Right lung (tissue), 5 donors: ENCODE results near the gene RNF114. TPM values are rescaled to one million over a fixed set of nuclear protein-coding genes. Genes with fewer than 3 reads are reported as not detected.
A peak's percentile ranks its signal among the peaks of the same experiment; 100 is the strongest.
"Not testable (repeated sequence)": the region's sequence is repeated elsewhere in the genome, so short reads cannot be mapped to it uniquely, and the experiment has no call there.

Experiments used
- DNase-seq, 2 donors: peaks; one replicate each; pipeline ENCODE4 v3.0.0-alpha.2; 2013
- polyA plus RNA-seq, 5 donors: library from polyadenylated mRNA; unstranded; fragments of 120-200 nt; gene quantifications; one replicate each; pipeline versions ENCODE4 v1.2.1 to v1.2.3, GENCODE V29; 2013; ENCODE audit warnings: inconsistent platforms in 1 of 5, low replicate concordance in 1 of 5; ENCODE audit not compliant: insufficient read length in 5 of 5, insufficient read depth in 1 of 5

Gene RNF114
- polyA plus RNA-seq, 5 donors: 57.2 to 71.9 (median 65.0) TPM

GRCh38 chr20:49983848-49984408, 47.7 kb downstream of the RNF114 start:
- DNase-seq: no peak

- DNase-seq: no peak
These were observed 48.4 kb downstream of the RNF114 start for GRCh38 chr20:49984426-49985153.

- no peak for DNase-seq
These were observed 49.0 kb downstream of the RNF114 start for GRCh38 chr20:49985157-49985556.

- no peak for DNase-seq
These were observed 49.4 kb downstream of the RNF114 start for GRCh38 chr20:49985617-49986016.

GRCh38 chr20:49986049-49986448, 49.9 kb downstream of the RNF114 start:
- no peak for DNase-seq

- DNase-seq: no peak
These were observed 51.0 kb downstream of the RNF114 start for GRCh38 chr20:49987015-49987867.

GRCh38 chr20:49987868-49988690, 51.9 kb downstream of the RNF114 start:
- no peak for DNase-seq

GRCh38 chr20:49989234-49990065, 53.3 kb downstream of the RNF114 start:
- peak; percentile 69 to 75 for DNase-seq

- no peak for DNase-seq
These were observed 54.1 kb downstream of the RNF114 start for GRCh38 chr20:49990271-49990720.

GRCh38 chr20:49993301-49993751, 57.1 kb downstream of the RNF114 start:
- DNase-seq: no peak

GRCh38 chr20:49995586-49995985, 59.4 kb downstream of the RNF114 start:
- no peak for DNase-seq

GRCh38 chr20:49998478-49999188, 62.4 kb downstream of the RNF114 start:
- not testable (repeated sequence) for DNase-seq

GRCh38 chr20:49999329-49999728, 63.1 kb downstream of the RNF114 start:
- DNase-seq: no peak

GRCh38 chr20:50000548-50001222, 64.5 kb downstream of the RNF114 start:
- DNase-seq: not testable (repeated sequence)

- DNase-seq: no peak
These were observed 65.7 kb downstream of the RNF114 start for GRCh38 chr20:50001784-50002311.

- no peak for DNase-seq
These were observed 67.1 kb downstream of the RNF114 start for GRCh38 chr20:50003253-50003656.
